GM10266 (cell line): ENCODE data around the gene CPE.
A peak's percentile ranks its signal among the peaks of the same experiment; 100 is the strongest.

Source experiments
- DNase-seq: peaks from one replicate; pipeline ENCODE4 v3.0.0; 2012; ENCODE audit errors: extremely low spot score
- TF ChIP-seq, protein P1 (sequence below): IDR thresholded peaks from 2 replicates; pipeline ENCODE4 v1.5.1; 2012; ENCODE audit warnings: mild to moderate bottlenecking, low read depth; ENCODE audit not compliant: control insufficient read depth, insufficient read depth; ENCODE audit errors: missing control alignments

Gene CPE

DNA sequence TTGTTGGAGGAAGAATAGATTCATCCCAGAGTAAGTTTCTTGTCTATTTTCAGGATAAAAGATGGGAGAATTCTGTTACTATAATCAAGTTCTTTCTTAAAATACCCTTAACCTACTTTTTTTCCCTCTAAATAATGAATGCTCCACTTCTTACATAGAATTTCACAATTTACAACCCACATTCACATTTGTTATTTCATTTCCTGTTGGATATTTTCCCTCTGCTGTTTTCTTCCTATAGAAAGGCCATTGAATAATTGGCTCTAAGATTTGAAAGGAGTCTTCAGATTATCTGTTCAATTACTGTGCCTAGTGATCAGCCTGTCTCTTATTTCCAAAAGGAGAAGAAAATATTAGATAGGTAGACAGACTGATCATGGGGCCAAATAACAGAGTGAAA is 79.7 kb downstream of the CPE start:
- TF ChIP-seq, protein P1, sequence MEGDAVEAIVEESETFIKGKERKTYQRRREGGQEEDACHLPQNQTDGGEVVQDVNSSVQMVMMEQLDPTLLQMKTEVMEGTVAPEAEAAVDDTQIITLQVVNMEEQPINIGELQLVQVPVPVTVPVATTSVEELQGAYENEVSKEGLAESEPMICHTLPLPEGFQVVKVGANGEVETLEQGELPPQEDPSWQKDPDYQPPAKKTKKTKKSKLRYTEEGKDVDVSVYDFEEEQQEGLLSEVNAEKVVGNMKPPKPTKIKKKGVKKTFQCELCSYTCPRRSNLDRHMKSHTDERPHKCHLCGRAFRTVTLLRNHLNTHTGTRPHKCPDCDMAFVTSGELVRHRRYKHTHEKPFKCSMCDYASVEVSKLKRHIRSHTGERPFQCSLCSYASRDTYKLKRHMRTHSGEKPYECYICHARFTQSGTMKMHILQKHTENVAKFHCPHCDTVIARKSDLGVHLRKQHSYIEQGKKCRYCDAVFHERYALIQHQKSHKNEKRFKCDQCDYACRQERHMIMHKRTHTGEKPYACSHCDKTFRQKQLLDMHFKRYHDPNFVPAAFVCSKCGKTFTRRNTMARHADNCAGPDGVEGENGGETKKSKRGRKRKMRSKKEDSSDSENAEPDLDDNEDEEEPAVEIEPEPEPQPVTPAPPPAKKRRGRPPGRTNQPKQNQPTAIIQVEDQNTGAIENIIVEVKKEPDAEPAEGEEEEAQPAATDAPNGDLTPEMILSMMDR = no peak

DNA sequence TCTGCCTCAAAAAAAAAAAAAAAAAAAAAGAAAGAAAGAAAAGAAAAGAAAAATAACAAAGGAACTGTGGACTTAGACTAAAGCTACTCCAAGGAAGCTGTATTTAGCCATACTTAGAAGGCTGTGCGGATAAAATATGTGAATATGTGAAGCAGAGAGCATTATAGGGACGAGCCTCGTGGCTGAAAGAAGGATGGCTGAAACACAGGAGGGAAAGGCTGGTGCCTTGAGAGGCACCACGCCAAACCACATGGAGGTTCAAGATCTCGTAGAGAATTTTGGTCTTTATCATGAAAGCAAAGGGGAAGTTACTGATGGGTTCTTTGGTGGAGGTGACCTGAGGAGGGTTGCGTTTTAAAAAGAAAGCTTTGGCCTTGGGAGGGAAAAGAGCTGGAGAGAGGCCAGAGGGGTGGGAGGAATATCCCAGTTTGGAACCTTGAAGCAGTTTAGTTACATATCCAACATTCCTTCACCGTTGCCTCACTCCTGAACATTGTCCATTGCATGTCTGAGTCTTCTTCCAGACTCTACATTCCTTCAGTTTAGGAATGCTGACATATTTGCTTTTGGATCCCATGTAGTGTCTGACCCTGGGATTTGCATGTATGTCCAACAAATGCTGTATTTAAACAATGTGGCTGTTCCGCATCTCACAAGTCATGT is 82.5 kb downstream of the CPE start:
- DNase-seq = no peak

More for the DNA sequence above, 79.7 kb downstream of the CPE start:
- no peak for DNase-seq

DNA sequence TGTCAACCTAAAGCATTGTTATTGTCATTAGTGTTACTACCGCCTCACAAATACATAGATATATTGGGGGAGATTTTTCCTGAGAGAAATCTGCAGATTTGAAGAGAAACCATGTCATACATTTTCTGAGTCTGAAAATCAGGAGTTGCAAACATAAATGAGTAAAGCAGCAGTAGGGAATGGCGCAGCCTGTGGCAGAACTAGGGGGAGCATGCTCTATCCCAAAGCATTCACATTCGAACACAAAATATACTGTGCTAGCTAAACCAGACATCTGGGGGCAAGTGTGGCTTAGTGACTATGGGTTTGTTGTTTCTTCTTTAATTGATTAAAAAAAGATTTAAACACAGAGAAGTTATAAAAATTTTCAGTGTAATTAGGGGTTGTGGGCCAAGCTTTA is 83.2 kb downstream of the CPE start:
- TF ChIP-seq, protein P1 = no peak
- no peak for DNase-seq

More for the DNA sequence above, 82.5 kb downstream of the CPE start:
- TF ChIP-seq, protein P1 = no peak

DNA sequence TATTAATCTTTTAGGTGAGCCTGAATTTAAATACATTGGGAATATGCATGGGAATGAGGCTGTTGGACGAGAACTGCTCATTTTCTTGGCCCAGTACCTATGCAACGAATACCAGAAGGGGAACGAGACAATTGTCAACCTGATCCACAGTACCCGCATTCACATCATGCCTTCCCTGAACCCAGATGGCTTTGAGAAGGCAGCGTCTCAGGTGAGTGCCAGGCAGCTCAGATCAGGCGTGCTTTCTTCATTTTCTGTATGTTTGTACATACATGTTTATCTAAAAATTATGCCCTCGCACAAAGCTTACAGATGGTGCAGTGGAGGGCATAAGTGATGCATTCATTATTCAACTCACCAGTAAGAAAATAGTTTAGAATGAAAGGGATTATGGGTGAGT is 85.6 kb downstream of the CPE start:
- TF ChIP-seq, protein P1 = no peak
- no peak for DNase-seq

DNA sequence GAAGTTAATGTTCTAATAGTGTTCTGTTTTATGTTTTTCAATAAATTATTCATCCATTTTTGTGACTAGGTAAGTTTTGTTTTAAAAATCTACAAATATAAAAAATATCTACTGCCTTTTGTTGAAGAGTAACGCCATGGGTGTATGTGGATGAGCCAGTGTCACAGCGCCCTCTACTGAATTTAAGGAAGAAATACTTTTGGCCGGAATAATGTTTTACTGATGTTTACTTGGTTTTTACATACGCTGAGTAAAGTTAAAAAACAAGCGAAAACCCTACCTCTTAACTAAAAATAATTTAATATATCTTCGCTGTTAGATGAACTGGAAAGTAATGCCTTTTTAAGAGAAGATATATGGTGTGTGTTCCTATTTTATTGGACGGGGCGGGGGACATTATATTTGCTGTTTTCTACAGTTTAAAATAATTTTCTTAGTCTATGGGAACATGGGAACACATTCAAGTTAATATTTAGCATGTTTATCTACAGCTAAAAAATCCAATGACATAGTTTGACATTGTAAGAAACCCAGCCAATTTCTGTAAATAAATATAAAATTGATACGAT is 86.1 kb downstream of the CPE start:
- TF ChIP-seq, protein P1 = peak; percentile 67
- peak; percentile 50 for DNase-seq

DNA sequence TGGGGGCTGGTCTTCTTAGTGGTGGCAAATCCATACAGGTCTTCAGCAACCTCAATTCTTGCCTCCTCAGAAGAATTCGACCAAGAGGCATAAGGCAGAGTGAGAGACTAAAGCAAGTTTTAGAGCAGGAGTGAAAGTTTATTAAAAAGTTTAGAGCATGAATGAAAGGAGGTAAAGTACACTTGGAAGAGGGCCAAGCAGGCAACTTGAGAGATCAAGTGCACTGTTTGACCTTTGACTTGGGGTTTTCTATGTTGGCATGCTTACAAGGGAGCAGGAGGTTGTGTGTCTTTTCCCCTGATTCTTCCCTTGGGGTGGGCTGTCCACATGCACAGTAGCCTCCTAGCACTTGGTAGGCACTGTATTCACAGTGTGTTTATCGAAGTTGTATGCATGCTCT is 91.2 kb downstream of the CPE start:
- TF ChIP-seq, protein P1 = no peak
- DNase-seq = no peak

DNA sequence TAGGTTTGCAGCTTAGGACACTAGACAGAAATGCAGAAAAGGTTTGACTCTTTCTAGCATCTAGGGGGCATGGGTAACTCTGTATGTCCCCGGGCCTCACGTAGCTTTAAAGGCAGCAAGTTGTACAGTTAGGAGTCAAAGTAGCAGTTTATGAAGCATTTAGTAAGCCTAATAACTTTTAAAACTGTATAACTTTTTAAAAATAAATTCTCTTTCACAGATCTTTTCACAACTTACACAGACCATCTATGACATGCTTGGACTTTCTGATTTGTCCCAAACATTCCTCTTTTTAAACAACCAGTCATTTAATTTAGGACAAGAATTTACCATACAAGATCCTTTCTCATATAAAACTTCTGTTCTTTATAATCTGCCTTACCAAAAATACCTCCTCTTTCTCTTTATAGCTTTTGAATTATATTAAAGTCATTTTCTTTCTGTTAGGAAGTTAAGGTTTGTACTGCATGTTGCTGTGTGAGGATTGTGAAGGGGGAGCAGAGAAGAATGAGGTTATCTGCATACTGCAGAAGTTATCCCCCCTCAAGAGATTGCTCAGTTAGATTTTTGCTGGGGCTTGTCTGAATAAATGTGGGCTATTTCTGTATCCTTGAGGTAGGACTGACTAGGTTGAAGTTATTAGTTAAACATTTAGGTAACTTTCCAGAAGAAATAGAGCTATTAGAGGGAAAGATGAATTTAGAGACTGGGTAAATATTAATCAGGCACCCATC is 94.3 kb downstream of the CPE start:
- TF ChIP-seq, protein P1 = no peak
- DNase-seq = no peak
